ENCODE results near the gene LYPD6.

Gene LYPD6

GRCh38 chr2:149332364-149332763 is 2.0 kb downstream of the LYPD6 start (continued):
- no peak for TF ChIP-seq PBX3 (CRISPR knock-in tag; IDR thresholded peaks at IDR 0.05)
- TF ChIP-seq ZNF704 (tag by site-specific recombination; IDR thresholded peaks at IDR 0.05): no peak
- no peak for TF ChIP-seq ZNF785 (tag by site-specific recombination; IDR thresholded peaks at IDR 0.05)

GRCh38 chr2:149333636-149334035 is 3.2 kb downstream of the LYPD6 start:
- CTCF ChIA-PET: interaction anchor here (0.7 to 3.2 kb wide), 2 partner anchors 167 to 317 kb away, joined by 3 to 8 read pairs; no protein-coding TSS in a partner anchor
- TF ChIP-seq ZNF10 (tag by site-specific recombination; IDR thresholded peaks at IDR 0.05) (no peak), ZNF138 (tag by site-specific recombination; IDR thresholded peaks at IDR 0.05; ENCODE audit: borderline replicate concordance) (no peak), ZNF26 (tag by site-specific recombination; IDR thresholded peaks at IDR 0.05) (no peak), ZNF48 (tag by site-specific recombination; IDR thresholded peaks at IDR 0.05) (no peak), ZSCAN18 (tag by site-specific recombination; IDR thresholded peaks at IDR 0.05) (no peak), TRIM28 (IDR thresholded peaks at IDR 0.05; ENCODE audit: borderline replicate concordance, low read length) (no peak), ZBTB7A (tag by site-specific recombination; IDR thresholded peaks at IDR 0.05; ENCODE audit: low read depth) (no peak), MYNN (tag by site-specific recombination; IDR thresholded peaks at IDR 0.05; ENCODE audit: borderline replicate concordance) (no peak), ZNF510 (tag by site-specific recombination; IDR thresholded peaks at IDR 0.05; ENCODE audit: insufficient replicate concordance) (no peak), ZNF549 (tag by site-specific recombination; IDR thresholded peaks at IDR 0.05) (no peak), SP2 (tag by site-specific recombination; IDR thresholded peaks at IDR 0.05) (no peak), ZNF830 (tag by site-specific recombination; IDR thresholded peaks at IDR 0.05; ENCODE audit: low read depth) (no peak), ZSCAN16 (tag by site-specific recombination; IDR thresholded peaks at IDR 0.05) (no peak), ZNF677 (tag by site-specific recombination; IDR thresholded peaks at IDR 0.05) (no peak), ZNF548 (tag by site-specific recombination; IDR thresholded peaks at IDR 0.05) (no peak), ZNF514 (tag by site-specific recombination; IDR thresholded peaks at IDR 0.05) (no peak), ZNF184 (tag by site-specific recombination; IDR thresholded peaks at IDR 0.05) (no peak)
- H3K9me3 ChIP-seq (ENCODE audit: control insufficient read depth, insufficient read depth, low read depth, low read length): no peaks in the 10 kb centered on the region
- no peak overlapping the region for H3K27ac ChIP-seq (ENCODE audit: extremely low read depth, low read depth, low read length)
- POLR2A ChIA-PET: no interaction called here
- no peaks in the 10 kb centered on the region for H3K36me3 ChIP-seq (ENCODE audit: control insufficient read depth in 2 of 2, insufficient read depth in 1 of 2, low read length in 2 of 2)
- H3K4me1 ChIP-seq (ENCODE audit: control insufficient read depth, insufficient read depth, low read length): peaks cover 4% of the 10 kb centered on the region; the same call in 1 of the 2 replicates
- H3K4me3 ChIP-seq (ENCODE audit: low read depth, low read length): no peak overlapping the region

- no peaks in the 10 kb centered on the region for H3K9me3 ChIP-seq (ENCODE audit: control insufficient read depth, insufficient read depth, low read depth, low read length)
- H3K36me3 ChIP-seq (ENCODE audit: control insufficient read depth in 2 of 2, insufficient read depth in 1 of 2, low read length in 2 of 2): no peaks in the 10 kb centered on the region
- POLR2A ChIA-PET: no interaction called here
- no peak overlapping the region for H3K4me3 ChIP-seq (ENCODE audit: low read depth, low read length)
- H3K27ac ChIP-seq (ENCODE audit: extremely low read depth, low read depth, low read length): no peak overlapping the region
- CTCF ChIA-PET: no interaction called here
- peaks cover 4% of the 10 kb centered on the region; the same call in 1 of the 2 replicates for H3K4me1 ChIP-seq (ENCODE audit: control insufficient read depth, insufficient read depth, low read length)
- no peak for TF ChIP-seq SP3 (tag by site-specific recombination; IDR thresholded peaks at IDR 0.05)
- no peak for TF ChIP-seq WT1 (tag by site-specific recombination; IDR thresholded peaks at IDR 0.05)
- TF ChIP-seq KLF17 (tag by site-specific recombination; IDR thresholded peaks at IDR 0.05): no peak
- TF ChIP-seq ZNF76 (tag by site-specific recombination; IDR thresholded peaks at IDR 0.05; ENCODE audit: borderline replicate concordance, low read depth): no peak
- no peak for TF ChIP-seq ZNF184 (tag by site-specific recombination; IDR thresholded peaks at IDR 0.05)
- no peak for TF ChIP-seq HIC1 (tag by site-specific recombination; IDR thresholded peaks at IDR 0.05)
Measured at GRCh38 chr2:149334156-149334555, 3.8 kb downstream of the LYPD6 start.
